ENCODE results near the gene ASAH2B. TPM values are rescaled to one million over a fixed set of nuclear protein-coding genes. Genes with fewer than 3 reads are reported as not detected.
"Not testable (repeated sequence)": the region's sequence is repeated elsewhere in the genome, so short reads cannot be mapped to it uniquely, and the experiment has no call there.

Gene ASAH2B
- total and polyA plus RNA-seq, 5 donors, result 2.2 to 8.4 (median 5.1) TPM

- intact Hi-C loops (cut with DNase I), result no loop called here
- H3K4me3 ChIP-seq (ENCODE audit: low read length), result peak overlapping the region; percentile 65
- no peaks in the 10 kb centered on the region for H3K27me3 ChIP-seq (ENCODE audit: control insufficient read depth, insufficient read depth)
- DNase-seq (peak in 2 of 3 donors; percentile 13 to 32), ATAC-seq (peak; percentile 52 to 72)
- no peaks in the 10 kb centered on the region for H3K9me3 ChIP-seq (ENCODE audit: control insufficient read depth, low read length)
- under 1% methylated on average over 8 of the region's 8 CpGs for WGBS
- no peaks in the 10 kb centered on the region for H3K4me1 ChIP-seq (ENCODE audit: control insufficient read depth, insufficient read depth, low read length)
- H3K27ac ChIP-seq (ENCODE audit: low read length), result peak overlapping the region; percentile 61
Measured at GRCh38 chr10:50740293-50740648, 535 bp downstream of the ASAH2B start.

- intact Hi-C loops (cut with DNase I); H3K27me3 ChIP-seq (ENCODE audit: control insufficient read depth, insufficient read depth); H3K27ac ChIP-seq (ENCODE audit: low read length); ATAC-seq; H3K9me3 ChIP-seq (ENCODE audit: control insufficient read depth, low read length); H3K4me3 ChIP-seq (ENCODE audit: low read length); H3K4me1 ChIP-seq (ENCODE audit: control insufficient read depth, insufficient read depth, low read length); DNase-seq: not testable (repeated sequence)
- WGBS, result 92% methylated on average over 10 of the region's 10 CpGs
Measured at GRCh38 chr10:50742820-50743219, 3.1 kb downstream of the ASAH2B start.

GRCh38 chr10:50766774-50767513 is 27.2 kb downstream of the ASAH2B start:
- H3K9me3 ChIP-seq (ENCODE audit: control insufficient read depth, low read length); H3K27me3 ChIP-seq (ENCODE audit: control insufficient read depth, insufficient read depth); H3K4me3 ChIP-seq (ENCODE audit: low read length); DNase-seq; H3K27ac ChIP-seq (ENCODE audit: low read length); ATAC-seq; intact Hi-C loops (cut with DNase I); H3K4me1 ChIP-seq (ENCODE audit: control insufficient read depth, insufficient read depth, low read length): not testable (repeated sequence)
- WGBS, result 93% methylated on average over 4 of the region's 5 CpGs

- H3K4me3 ChIP-seq (ENCODE audit: low read length); H3K9me3 ChIP-seq (ENCODE audit: control insufficient read depth, low read length); DNase-seq; H3K27me3 ChIP-seq (ENCODE audit: control insufficient read depth, insufficient read depth); H3K4me1 ChIP-seq (ENCODE audit: control insufficient read depth, insufficient read depth, low read length); intact Hi-C loops (cut with DNase I); H3K27ac ChIP-seq (ENCODE audit: low read length); ATAC-seq: not testable (repeated sequence)
- WGBS, result 90% methylated on average over 3 of the region's 3 CpGs
Measured at GRCh38 chr10:50772042-50772441, 32.3 kb downstream of the ASAH2B start.

- H3K9me3 ChIP-seq (ENCODE audit: control insufficient read depth, low read length); H3K27me3 ChIP-seq (ENCODE audit: control insufficient read depth, insufficient read depth); H3K27ac ChIP-seq (ENCODE audit: low read length); DNase-seq; ATAC-seq; H3K4me3 ChIP-seq (ENCODE audit: low read length); intact Hi-C loops (cut with DNase I); H3K4me1 ChIP-seq (ENCODE audit: control insufficient read depth, insufficient read depth, low read length): not testable (repeated sequence)
- 46% methylated on average over 2 of the region's 2 CpGs for WGBS
Measured at GRCh38 chr10:50774868-50775267, 35.1 kb downstream of the ASAH2B start.

- not testable (repeated sequence) for DNase-seq; H3K27me3 ChIP-seq (ENCODE audit: control insufficient read depth, insufficient read depth); H3K9me3 ChIP-seq (ENCODE audit: control insufficient read depth, low read length); H3K4me3 ChIP-seq (ENCODE audit: low read length); H3K27ac ChIP-seq (ENCODE audit: low read length); H3K4me1 ChIP-seq (ENCODE audit: control insufficient read depth, insufficient read depth, low read length); ATAC-seq
- 75% methylated on average over 1 of the region's 1 CpG for WGBS
- intact Hi-C loops (cut with DNase I), result loop anchor here in 1 of 4 donors (10.0 kb wide), 1 partner anchor 155 kb away; no protein-coding TSS in a partner anchor
Measured at GRCh38 chr10:50780036-50780435, 40.3 kb downstream of the ASAH2B start.

GRCh38 chr10:50782017-50782416 is 42.3 kb downstream of the ASAH2B start:
- H3K4me1 ChIP-seq (ENCODE audit: control insufficient read depth, insufficient read depth, low read length); H3K4me3 ChIP-seq (ENCODE audit: low read length); DNase-seq; H3K27ac ChIP-seq (ENCODE audit: low read length); ATAC-seq; H3K9me3 ChIP-seq (ENCODE audit: control insufficient read depth, low read length); H3K27me3 ChIP-seq (ENCODE audit: control insufficient read depth, insufficient read depth): not testable (repeated sequence)
- intact Hi-C loops (cut with DNase I), result loop anchor here in 1 of 4 donors (10.0 kb wide), 1 partner anchor 153 kb away; no protein-coding TSS in a partner anchor

DNA sequence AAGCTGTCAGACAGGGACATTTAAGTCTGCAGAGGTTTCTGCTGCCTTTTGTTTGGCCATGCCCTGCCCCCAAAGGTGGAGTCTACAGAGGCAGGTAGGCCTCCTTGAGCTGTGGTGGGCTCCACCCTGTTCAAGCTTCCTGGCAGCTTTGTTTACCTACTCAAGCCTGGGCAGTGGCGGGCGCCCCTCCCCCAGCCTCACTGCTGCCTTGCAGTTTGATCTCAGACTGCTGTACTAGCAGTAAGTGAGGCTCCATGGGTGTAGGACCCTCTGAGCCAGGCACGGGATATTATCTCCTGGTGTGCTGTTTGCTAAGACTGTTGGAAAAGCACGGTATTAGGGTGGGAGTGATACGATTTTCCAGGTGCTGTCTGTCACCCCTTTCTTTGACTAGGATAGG is 48.2 kb downstream of the ASAH2B start:
- not testable (repeated sequence) for H3K4me3 ChIP-seq (ENCODE audit: low read length); H3K4me1 ChIP-seq (ENCODE audit: control insufficient read depth, insufficient read depth, low read length); H3K27ac ChIP-seq (ENCODE audit: low read length); ATAC-seq; H3K27me3 ChIP-seq (ENCODE audit: control insufficient read depth, insufficient read depth); H3K9me3 ChIP-seq (ENCODE audit: control insufficient read depth, low read length)
- intact Hi-C loops (cut with DNase I), result loop anchor here in 1 of 4 donors (10.0 kb wide), 1 partner anchor 147 kb away; no protein-coding TSS in a partner anchor
- WGBS, result 48% methylated on average over 5 of the region's 5 CpGs
- peak in 1 of 3 donors; percentile 33 for DNase-seq

DNA sequence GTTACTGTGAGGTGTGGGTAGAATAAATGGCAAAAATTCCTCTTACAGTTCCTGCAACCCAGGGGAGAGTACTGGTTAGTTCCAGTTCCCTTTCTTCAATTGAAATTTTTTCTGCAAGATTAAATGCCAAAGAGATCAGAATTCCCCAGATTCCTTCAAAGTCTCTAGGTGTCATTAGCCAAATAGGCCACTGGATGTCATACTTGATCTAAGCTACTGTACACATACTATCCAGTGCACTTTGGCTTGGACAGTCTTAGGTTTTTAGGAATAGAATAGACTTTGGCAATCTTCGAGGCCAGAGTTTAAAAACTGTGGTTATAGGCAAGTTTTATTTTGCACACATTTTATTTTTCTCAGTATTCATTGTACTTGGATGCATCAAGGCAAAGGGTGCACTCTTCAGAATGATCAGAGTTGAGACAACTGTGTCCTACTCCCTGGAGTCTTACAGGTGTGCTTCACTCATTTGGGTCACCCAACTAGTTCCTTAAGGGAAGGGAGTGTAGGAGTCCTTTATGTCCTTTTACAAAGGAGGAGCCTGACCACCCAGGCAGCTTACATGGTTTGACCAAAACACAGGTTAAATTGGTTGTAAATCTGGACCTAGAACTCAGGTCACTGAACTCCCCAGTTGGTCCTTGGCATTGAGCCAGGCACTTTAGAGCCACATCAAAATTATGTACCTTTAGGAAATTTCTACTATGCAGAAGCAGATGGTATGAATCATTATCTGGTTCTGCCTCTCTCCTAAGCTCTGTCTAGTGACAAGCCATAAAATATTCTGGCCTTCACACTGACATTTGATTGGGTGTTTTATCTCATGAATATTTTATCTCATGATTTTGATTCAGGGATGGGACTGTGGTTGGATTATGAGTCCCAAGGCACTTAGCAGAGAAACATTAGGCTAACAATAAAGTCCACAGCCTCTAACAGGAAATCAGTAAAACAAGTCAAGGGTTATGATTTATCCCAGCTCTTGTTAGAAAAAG is 49.5 kb downstream of the ASAH2B start:
- Histone ChIP-seq H3K4me3 (ENCODE audit: low read length) (no peak overlapping the region), H3K27ac (ENCODE audit: low read length) (no peak overlapping the region), H3K4me1 (ENCODE audit: control insufficient read depth, insufficient read depth, low read length) (no peaks in the 10 kb centered on the region), H3K9me3 (ENCODE audit: control insufficient read depth, low read length) (no peaks in the 10 kb centered on the region), H3K27me3 (ENCODE audit: control insufficient read depth, insufficient read depth) (no peaks in the 10 kb centered on the region)
- WGBS, result 30% methylated on average over 1 of the region's 1 CpG
- ATAC-seq, result peak; percentile 64 to 70
- DNase-seq, result no peak
- intact Hi-C loops (cut with DNase I), result loop anchor here in 1 of 4 donors (10.0 kb wide), 1 partner anchor 146 kb away; no protein-coding TSS in a partner anchor

GRCh38 chr10:50794490-50794889 is 54.8 kb downstream of the ASAH2B start:
- H3K27me3 ChIP-seq (ENCODE audit: control insufficient read depth, insufficient read depth), result no peaks in the 10 kb centered on the region
- intact Hi-C loops (cut with DNase I), result no loop called here
- no peak overlapping the region for H3K27ac ChIP-seq (ENCODE audit: low read length)
- ATAC-seq (no peak), DNase-seq (no peak)
- H3K9me3 ChIP-seq (ENCODE audit: control insufficient read depth, low read length), result no peaks in the 10 kb centered on the region
- H3K4me3 ChIP-seq (ENCODE audit: low read length), result no peak overlapping the region
- H3K4me1 ChIP-seq (ENCODE audit: control insufficient read depth, insufficient read depth, low read length), result no peaks in the 10 kb centered on the region

GRCh38 chr10:50796693-50797092 is 57.0 kb downstream of the ASAH2B start:
- Histone ChIP-seq H3K27me3 (ENCODE audit: control insufficient read depth, insufficient read depth) (no peaks in the 10 kb centered on the region), H3K4me3 (ENCODE audit: low read length) (no peak overlapping the region), H3K27ac (ENCODE audit: low read length) (no peak overlapping the region), H3K4me1 (ENCODE audit: control insufficient read depth, insufficient read depth, low read length) (no peaks in the 10 kb centered on the region), H3K9me3 (ENCODE audit: control insufficient read depth, low read length) (no peaks in the 10 kb centered on the region)
- 87% methylated on average over 1 of the region's 1 CpG for WGBS
- intact Hi-C loops (cut with DNase I), result no loop called here
- no peak for DNase-seq
- no peak for ATAC-seq

All from right cardiac atrium (tissue), 5 donors.